Globus pallidus (tissue), 1 donor: ENCODE measurements around the gene NSUN6.
"Not testable (repeated sequence)": the region's sequence is repeated elsewhere in the genome, so short reads cannot be mapped to it uniquely, and the experiment has no call there.

Source experiments
- DNase-seq: peaks from one replicate; pipeline ENCODE4 v3.0.0-alpha.2; 2015; ENCODE audit warnings: low spot score

NSUN6 gene

DNA sequence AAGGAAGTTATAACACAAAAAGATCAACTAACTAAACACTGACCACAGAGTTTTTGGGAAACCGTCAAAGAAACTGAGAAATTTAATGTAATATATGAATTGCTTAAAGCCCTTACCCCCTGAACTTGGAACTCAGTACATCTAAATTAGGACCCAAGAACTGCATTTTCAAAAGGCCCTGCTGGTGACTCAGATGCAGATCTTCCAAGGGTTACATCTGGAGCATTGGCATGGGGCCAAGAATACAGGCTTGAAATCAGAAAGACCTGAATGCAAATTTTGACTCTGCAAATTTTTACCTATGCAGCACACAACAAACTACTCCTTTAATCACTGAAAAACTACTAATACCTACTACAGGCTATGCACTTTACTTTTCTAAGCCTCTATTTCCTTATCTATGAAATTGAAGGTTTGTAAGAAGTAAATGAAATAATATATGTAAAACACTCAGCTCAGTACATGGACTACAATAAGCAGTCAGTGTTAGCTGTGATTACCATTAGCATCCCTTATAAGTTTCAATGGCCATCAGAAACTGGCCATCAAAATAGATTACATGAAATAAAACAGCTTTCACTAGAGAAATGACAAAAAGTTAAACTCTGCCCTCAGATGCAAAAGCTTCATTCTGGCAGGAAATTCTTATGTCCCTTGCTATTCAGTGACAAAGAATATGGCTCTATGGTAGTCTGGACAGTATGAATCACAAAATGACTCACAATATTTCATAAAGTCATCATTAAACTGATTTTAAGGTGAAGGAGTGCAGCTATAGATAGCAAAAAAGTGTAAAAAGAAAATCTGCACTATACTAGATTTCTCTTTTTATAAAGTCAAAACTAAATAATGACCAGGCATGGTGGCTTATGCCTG, 43.6 kb downstream of the NSUN6 start:
- no peak for DNase-seq

DNA sequence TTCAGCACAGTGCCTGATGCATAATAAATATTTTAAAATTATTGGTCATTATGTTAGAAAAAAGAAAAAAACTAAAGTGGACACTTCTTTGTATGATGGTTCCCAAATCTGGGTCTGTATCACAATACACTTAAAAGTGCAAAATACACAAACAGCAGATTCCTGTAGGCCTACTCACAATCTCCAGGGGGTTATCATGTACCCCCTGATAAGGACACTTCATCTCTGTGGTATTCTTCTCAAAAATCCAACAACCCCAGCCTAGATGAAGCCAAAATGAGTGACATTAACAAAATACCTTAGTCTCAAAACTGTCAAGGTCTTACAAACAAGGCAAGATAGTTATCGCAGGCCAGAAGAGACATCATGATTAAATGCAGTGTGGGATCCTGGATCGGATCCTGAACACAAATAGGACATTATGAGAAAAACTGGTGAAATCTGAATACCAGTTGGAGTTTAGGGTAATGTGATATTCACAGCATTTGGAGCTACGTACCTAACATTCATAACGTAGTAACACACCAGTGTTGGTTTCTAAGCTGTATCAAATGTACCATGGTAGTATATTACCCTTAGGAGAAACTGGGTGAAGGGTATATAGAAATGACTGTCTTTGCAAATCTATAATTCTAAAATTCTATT, 45.2 kb downstream of the NSUN6 start:
- DNase-seq = no peak

DNA sequence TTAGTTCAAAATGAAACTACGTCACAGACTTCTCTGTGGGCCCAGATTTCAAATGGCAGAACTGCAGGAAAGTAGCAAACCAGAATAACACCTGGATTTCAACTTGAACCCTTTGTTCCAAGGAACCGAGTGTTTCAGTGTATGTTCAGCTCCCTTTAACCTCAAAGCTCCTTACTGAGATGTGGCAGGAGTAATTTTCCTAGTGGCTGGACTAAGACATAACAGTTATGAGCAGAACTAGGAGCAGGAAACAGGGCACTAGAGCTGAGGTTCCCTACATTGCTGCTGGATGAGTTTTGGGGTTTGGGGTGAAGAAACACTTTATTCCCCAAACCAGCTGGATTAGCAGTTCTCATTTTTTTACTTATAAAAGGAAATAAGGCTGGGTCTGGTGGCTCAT, 50.1 kb downstream of the NSUN6 start:
- no peak for DNase-seq

DNA sequence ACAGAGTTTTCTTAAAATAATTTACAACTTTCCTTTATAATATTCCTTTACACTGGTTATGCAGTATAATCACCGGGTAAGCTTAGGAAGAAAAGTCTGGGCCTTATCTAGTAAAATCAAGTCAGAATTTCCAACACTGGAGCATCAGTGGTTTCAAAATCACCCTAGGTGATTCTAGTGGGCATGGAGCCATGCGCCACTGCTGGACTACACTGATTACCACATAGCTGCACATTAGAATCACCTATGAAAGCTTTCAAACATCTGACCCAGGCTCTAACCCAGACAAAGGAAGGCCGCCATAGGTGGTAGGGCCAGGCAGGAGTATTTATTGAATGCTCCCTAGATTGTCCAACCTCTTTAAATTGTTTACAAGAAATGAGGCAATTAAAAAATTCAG, 52.0 kb downstream of the NSUN6 start:
- DNase-seq = no peak

DNA sequence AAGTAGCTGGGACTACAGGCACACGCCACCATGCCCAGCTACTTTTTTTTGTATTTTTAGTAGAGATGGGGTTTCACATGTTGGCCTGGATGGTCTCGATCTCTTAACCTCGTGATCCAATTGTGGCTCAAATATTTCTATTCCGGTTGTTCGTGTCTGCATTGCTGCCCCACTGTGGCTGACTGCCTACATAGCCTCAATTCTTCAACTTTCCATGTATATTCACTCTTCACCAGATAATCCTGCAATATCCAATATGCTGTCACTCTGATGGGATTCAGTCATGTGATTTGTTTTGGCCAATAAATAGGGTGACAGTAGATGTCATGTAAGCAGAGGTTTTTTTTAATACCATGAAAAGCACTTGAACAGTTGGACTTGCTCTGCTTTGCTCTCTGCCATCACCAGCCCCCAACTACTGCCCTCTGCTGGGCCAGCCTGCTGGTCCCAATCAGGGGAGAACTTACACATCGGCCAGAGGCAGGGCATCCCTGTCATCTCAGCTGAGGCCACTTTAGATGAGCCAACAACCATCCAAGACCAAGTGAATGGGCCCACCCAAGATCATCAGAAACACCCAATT, 56.7 kb downstream of the NSUN6 start:
- no peak for DNase-seq

DNA sequence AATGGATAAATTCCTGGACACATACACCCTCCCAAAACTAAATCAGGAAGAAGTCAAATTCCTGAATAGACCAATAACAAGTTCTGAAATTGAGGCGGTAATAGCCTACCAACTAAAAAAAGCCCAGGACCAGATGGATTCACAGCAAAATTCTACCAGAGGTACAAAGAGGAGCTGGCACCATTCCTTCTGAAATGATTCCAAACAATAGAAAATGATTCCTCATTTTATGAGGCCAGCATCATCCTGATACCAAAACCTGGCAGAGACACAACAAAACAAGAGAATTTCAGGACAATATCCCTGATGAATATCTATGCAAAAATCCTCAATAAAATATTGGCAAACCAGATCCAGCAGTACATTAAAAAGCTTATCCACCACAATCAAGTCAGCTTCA, 60.2 kb downstream of the NSUN6 start:
- DNase-seq = not testable (repeated sequence)

DNA sequence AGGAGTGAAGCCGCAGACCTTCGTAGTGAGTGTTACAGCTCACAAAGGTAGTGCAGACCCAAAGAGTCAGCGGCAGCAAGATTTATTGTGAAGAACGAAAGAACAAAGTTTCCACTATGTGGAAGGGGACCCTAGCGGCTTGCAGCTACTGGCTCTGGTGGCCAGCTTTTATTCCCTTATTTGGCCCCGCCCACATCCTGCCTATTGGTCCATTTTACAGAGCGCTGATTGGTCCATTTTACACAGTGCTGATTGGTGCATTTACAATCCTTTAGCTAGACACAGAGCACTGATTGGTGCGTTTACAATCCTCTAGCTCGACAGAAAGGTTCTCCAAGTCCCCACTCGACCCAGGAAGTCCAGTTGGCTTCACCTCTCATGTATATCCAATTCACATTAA, 64.8 kb downstream of the NSUN6 start:
- not testable (repeated sequence) for DNase-seq

DNA sequence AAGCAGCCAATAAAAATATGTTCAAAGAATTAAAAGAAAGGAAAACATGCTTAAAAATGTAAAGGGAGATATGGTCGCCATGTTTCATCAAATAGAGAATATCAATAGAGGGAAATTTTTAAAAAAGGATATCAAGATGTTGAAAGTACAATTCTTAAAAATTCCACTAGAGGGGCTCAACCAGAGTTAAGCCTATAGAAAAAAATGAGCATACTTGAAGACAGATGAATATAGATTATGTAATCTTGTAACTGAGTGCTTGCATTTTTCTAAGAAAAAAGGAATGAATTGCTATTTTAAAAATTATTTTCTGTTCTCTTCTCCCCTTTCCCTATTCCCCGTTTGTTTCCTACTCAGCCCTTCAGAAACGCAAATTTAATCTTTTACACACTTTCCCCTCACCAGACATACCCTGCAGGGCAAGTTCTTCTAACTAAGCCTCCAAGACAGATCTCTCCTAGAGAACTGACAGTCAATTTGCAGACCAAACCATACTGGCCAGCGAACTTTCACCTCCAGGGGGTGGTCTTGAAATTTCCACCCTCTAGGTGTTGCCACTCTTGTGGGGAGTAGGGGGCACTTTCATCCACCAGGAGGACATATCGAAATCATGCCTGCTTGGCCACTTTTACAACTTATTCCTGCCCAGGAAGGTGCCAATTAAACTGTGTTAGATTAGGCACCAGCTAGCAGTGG, 67.7 kb downstream of the NSUN6 start:
- DNase-seq = no peak

DNA sequence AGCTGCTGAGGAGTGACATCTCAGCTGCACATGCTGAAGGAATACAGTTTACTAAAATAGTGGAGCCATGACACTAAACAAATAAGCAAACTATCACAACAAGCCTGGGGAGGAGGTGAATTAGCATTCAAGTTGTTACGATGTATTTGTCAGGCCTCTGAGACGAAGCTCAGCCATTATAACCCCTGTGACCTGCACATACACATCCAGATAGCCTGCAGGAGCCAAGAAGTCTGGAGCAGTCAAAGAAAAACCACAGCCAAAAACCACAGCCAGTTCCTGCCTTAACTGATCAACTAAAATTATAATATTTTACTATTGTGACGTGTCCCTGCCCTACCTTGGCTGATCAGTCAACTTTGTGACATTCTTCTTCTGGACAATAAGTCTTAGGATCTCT, 68.6 kb downstream of the NSUN6 start:
- DNase-seq = no peak

DNA sequence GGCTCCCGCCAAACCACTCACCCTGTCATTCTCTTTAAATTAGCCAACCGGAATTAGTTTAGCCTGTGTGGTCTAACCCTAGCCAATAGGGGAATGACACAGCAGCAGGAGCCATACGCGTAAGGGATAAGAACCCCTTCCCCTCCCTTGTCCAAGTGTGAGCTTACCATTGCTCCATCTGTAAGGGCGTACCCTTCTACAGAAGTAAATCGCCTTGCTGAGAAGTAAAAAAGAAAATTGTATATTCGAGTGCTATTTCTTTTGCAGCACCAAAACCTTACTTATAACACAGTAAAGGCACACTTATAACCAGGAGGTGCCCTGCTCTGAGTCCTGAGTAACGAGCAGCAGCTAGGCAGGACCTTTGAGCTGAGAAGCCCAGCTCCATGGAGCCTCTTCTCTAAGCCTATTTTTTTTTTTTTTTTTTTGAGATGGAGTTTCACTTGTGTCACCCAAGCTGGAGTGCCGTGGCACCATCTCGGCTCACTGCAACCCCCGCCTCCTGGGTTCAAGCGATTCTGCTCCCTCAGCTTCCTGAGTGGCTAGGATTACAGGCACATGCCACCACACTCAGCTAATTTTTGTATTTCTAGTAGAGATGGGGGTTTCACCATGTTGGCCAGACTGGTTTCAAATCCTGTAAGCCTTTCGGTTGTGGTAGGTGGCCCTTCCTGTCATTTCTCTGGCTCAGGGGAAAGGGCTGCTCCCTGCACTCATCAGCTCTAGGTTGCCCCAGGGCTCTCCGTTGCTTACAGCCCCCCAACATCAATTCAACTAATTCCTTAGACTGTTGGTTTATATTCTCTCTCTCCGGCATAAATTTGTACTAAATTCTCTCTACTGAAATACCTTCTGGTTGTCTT, 73.3 kb downstream of the NSUN6 start:
- no peak for DNase-seq

DNA sequence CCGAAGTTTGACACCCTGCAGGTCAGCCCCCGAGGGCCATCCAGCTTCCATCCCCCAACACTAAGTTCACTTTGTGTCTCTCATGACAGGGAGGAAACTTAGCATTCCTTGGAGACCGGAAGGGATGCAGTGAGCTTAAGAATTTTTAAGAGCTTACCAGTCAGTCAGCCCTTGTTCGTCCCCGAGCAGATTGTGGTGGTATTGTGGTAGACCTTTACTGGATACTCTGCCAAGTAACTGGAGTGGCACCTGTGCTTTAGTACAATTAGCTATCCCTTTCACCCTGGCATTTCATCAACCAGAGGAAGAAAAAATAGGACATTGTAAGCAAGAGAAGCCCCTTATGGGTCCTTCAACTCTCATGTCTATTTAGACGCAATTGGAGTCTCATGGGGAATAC, 74.8 kb downstream of the NSUN6 start:
- no peak for DNase-seq

DNA sequence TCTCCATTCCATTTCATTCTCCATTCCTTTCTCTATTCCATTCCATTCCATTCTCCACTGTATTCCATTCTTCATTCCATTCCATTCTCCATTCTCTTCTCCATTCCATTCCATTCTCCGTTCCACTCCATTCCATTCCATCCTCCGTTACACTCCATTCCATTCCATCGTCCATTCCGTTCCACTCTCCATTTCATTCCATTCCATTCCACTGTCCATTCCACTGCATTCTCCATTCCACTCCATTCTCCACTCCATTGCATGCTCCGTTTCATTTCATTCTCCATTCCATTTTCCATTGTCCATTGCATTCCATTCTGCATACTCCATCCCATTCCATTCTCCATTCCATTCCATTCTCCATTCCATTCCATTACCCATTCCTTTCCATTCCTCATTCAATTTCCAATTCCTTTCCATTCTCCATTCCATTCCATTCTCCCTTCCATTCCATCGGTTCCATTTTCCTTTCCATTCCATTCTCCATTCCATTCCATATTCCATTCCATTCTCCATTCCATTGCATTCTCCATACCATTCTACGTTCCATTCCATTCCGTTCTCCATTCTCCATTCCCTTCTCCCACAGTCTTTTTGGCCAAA, 78.3 kb downstream of the NSUN6 start:
- no peak for DNase-seq

DNA sequence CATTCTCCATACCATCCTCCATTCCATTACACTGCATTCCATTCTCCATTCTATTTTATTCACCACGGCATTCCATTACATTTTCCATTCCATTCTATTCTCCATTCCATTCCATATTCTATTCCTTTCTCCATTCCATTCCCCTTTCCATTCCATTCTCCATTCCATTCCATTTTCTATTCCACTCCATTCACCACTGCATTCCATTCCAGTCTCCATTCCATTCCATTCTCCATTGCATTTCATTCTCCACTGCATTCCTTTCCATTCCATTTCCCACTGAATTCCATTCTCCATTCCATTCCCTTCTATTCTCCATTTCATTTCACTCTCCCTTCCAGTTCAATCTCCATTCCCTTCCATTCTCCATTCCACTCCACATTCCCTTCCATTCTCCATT, 79.6 kb downstream of the NSUN6 start:
- no peak for DNase-seq

DNA sequence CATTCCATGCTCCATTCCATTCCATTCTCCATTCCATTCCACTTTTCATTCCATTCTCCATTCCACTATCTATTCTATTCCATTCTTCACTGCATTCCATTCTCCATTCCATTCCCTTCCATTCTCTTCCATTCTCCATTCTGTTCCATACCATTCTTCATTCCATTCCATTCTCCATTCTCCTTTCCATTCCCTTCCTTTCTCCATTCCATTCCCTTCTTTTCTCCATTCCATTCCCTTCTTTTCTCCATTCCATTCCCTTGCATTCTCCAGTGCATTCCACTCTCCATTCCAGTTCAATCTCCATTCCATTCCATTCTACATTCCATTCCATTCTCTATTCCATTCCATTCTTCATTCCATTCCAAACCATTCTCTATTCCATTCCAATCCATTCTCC, 80.3 kb downstream of the NSUN6 start:
- no peak for DNase-seq

DNA sequence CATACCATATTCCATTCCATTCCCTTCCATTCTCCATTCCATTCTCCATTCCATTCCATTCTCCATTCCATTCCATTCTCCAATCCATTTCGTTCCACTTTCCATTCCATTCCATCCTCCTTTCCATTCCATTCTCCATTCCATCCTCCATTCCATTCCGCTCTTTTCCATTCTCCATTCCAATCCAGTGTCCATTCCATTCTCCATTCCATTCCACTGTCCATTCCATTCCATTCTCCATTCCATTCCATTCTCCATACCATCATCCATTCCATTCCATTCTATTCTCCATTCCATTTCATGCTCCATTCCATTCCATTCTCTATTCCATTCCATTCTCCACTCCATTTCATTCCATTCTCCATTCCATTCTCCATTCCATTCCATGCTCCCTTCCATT, 81.0 kb downstream of the NSUN6 start:
- DNase-seq = not testable (repeated sequence)

DNA sequence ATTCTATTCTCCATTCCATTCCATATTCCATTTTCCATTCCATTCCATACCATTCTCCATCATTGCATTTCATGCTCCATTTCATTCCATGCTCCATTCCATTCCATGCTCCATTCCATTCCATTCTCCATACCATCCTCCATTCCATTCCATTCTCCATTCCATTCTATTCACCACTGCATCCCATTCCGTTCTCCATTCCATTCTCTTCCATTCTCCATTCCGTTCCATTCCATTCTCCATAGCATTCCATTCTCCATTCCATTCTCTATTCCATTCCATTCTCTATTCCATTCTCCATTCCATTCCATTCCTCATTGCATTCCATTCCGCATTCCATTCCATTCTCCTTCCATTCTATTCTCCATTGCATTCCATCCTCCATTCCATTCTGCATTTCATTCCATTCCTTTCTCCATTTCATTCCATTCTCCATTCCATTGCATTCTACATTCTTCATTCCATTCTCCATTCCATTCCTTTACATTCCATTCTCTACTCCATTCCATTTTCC, 84.0 kb downstream of the NSUN6 start:
- DNase-seq = no peak

DNA sequence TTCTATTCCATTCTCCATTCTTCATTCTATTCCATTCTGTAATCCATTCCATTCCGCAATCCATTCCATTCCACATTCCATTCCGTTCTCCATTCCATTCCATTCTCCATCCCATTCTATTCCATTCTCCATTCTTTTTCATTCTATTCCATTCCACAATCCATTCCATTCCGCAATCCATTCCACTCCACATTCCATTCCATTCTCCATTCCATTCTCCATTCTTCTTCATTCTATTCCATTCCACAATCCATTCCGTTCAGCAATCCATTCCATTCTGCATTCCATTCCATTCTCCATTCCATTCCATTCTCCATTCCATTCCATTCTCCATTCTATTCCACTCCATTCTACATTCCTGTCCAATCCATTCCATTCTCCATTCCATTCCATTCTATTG, 85.2 kb downstream of the NSUN6 start:
- no peak for DNase-seq

DNA sequence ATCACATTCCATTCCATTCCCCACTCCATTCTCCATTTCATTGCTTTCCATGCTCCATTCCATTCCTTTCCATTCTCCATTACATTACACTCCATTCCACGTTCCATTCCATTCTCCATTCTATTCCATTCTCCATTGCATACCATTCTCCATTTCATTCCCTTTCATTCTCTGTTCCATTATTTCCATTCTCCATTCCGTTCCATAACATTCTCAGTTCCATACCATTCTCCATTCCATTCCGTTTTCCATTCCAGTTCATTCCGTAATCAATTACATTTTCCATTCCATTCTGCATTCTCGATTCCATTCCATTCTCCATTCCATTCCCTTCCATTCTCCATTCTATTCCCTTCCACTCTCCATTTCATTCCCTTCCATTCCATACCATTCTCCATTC, 86.4 kb downstream of the NSUN6 start:
- DNase-seq = no peak

DNA sequence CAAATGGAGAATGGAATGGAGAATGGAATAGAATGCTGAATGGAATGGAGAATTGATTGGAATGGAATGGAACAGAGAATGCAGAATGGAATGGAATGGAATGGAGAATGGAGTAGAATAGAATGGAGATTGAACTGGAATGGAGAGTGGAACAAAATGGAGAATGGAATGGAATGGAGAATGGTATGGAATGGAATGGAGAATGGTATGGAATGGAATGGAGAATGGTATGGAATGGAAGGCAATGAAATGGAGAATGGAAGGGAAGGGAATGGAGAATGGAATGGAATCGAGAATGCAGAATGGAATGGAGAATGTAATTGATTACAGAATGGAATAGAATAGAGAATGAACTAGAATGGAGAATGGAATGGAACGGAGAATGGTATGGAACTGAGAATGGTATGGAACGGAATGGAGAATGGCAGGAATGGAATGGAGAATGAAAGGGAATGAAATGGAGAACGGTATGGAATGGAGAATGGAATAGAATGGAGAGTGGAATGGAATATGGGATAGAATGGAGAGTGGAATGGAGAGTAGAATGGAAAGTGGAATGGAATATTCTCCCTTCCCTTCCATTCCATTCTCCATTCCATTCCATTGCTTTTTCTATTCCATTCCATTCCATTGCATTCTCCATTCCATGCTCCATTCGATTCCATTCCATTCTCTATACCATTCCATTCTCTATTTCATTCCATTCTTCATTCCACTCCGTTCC, 88.2 kb downstream of the NSUN6 start:
- DNase-seq = no peak

DNA sequence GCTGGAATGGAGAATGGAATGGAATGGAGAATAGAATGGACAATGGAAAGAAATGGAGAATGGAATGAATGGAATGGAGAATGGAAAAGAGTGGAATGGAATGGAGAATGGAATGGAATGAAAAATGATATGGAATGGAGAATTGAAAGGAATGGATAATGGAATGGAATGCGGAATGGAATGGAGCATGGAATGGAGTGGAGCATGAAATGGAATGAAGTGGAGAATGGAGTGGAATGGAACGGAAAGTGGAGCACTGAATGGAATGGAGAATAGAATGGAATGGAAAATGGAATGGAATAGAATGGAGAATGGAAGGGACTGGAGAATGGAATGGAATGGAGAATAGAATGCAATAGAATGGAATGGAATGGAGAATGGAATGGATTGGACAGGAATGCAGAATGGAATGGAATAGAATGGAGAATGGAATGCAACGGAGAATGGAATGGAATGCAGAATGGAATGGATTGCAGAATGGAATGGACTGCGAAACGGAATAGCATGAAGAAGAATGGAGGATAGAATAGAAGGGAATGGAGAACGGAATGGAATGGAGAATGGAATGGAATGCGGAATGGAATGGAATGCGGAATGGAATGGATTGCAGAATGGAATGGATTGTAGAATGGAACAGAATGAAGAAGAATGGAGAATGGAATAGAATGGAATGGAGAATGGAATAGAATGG, 89.4 kb downstream of the NSUN6 start:
- DNase-seq = no peak
